GM12864 (cell line): ENCODE data around the gene NUDT21.

ENCODE experiments used
- DNase-seq: peaks from one replicate; pipeline ENCODE4 v3.0.0-alpha.2; 2011; ENCODE audit warnings: low read depth
- H3K4me3 ChIP-seq: 2 replicates; pipeline ENCODE4 v1.5.1; 2011; ENCODE audit warnings: mild to moderate bottlenecking, low read depth, low read length, control low read depth
- CTCF ChIP-seq: IDR thresholded peaks from 2 replicates; pipeline ENCODE4 v1.5.1; 2011; ENCODE audit warnings: low read depth, mild to moderate bottlenecking, moderate library complexity, low read length, control low read depth, inconsistent platforms; ENCODE audit errors: missing control alignments

NUDT21 gene

GRCh38 chr16:56482683-56483236 is 31.6 kb upstream of the NUDT21 start:
- no peak overlapping the region for H3K4me3 ChIP-seq
- no peak for DNase-seq
- no peak for TF ChIP-seq CTCF

- H3K4me3 ChIP-seq: no peak overlapping the region
- DNase-seq: no peak
- no peak for TF ChIP-seq CTCF
Observed at GRCh38 chr16:56481468-56482122, 30.5 kb upstream of the NUDT21 start.

- no peak overlapping the region for H3K4me3 ChIP-seq
- no peak for TF ChIP-seq CTCF
- DNase-seq: no peak
Observed at GRCh38 chr16:56480776-56481467, 29.8 kb upstream of the NUDT21 start.

GRCh38 chr16:56479469-56479868 is 28.3 kb upstream of the NUDT21 start:
- DNase-seq: no peak
- no peak overlapping the region for H3K4me3 ChIP-seq
- no peak for TF ChIP-seq CTCF

GRCh38 chr16:56478281-56479049 is 27.3 kb upstream of the NUDT21 start:
- no peak overlapping the region for H3K4me3 ChIP-seq
- TF ChIP-seq CTCF: no peak
- DNase-seq: no peak

- TF ChIP-seq CTCF: no peak
- no peak for DNase-seq
Observed at GRCh38 chr16:56477096-56477878, 26.2 kb upstream of the NUDT21 start.

More at GRCh38 chr16:56477096-56477878, 26.2 kb upstream of the NUDT21 start:
- no peak overlapping the region for H3K4me3 ChIP-seq
